CD4-positive, alpha-beta T cell treated with Interleukin-15 for 4 hours (primary cell): ENCODE data around the gene DALRD3.

Experiments used
- DNase-seq: peaks from one replicate; pipeline ENCODE4 v3.0.0-alpha.2; 2020; ENCODE audit warnings: low spot score

DALRD3 gene

GRCh38 chr3:49017971-49018706 is at the start of gene DALRD3:
TSS of gene DALRD3 (minus strand) at chr3:49018580. CDS start at chr3:49018564, 16 bp downstream.
- peak; percentile 56 for DNase-seq

- DNase-seq = no peak
These were observed 39.6 kb upstream of the DALRD3 start for GRCh38 chr3:49058011-49058410.

- no peak for DNase-seq
These were observed 38.9 kb upstream of the DALRD3 start for GRCh38 chr3:49057268-49057667.

- DNase-seq = no peak
These were observed 36.0 kb upstream of the DALRD3 start for GRCh38 chr3:49054344-49054862.

- DNase-seq = no peak
These were observed 35.2 kb upstream of the DALRD3 start for GRCh38 chr3:49053543-49053942.

- DNase-seq = no peak
These were observed 16.9 kb upstream of the DALRD3 start for GRCh38 chr3:49035281-49035680.

GRCh38 chr3:49034650-49035049 is 16.3 kb upstream of the DALRD3 start:
- no peak for DNase-seq

- no peak for DNase-seq
These were observed 14.4 kb upstream of the DALRD3 start for GRCh38 chr3:49032646-49033304.

- no peak for DNase-seq
These were observed 11.9 kb upstream of the DALRD3 start for GRCh38 chr3:49030321-49030720.

GRCh38 chr3:49029563-49029884 is 11.1 kb upstream of the DALRD3 start:
- no peak for DNase-seq

- peak; percentile 94 for DNase-seq
These were observed 10.5 kb upstream of the DALRD3 start, which contains the start of gene IMPDH2 for GRCh38 chr3:49028673-49029562. TSS of gene IMPDH2 (minus strand) at chr3:49029398. CDS start at chr3:49029350, 48 bp downstream.

GRCh38 chr3:49028298-49028672 is 9.9 kb upstream of the DALRD3 start:
- no peak for DNase-seq

GRCh38 chr3:49027634-49028033 is 9.3 kb upstream of the DALRD3 start:
- no peak for DNase-seq

- no peak for DNase-seq
These were observed 8.2 kb upstream of the DALRD3 start for GRCh38 chr3:49026536-49026935.

GRCh38 chr3:49025793-49026520 is 7.6 kb upstream of the DALRD3 start:
- no peak for DNase-seq

- DNase-seq = no peak
These were observed 6.8 kb upstream of the DALRD3 start for GRCh38 chr3:49025005-49025792.

- no peak for DNase-seq
These were observed 6.1 kb upstream of the DALRD3 start for GRCh38 chr3:49024449-49024848.

GRCh38 chr3:49023775-49024174 is 5.4 kb upstream of the DALRD3 start:
- DNase-seq = no peak

GRCh38 chr3:49022688-49023171 is 4.3 kb upstream of the DALRD3 start:
- DNase-seq = no peak

- DNase-seq = peak; percentile 93
These were observed 3.7 kb upstream of the DALRD3 start, which contains the start of gene NDUFAF3 for GRCh38 chr3:49021813-49022687. TSS of gene NDUFAF3 (plus strand) at chr3:49022121. CDS start at chr3:49022145, 24 bp downstream.
